Endometrial microvascular endothelial cells (primary cell): ENCODE data around the gene CAMTA1. TPM values are rescaled to one million over a fixed set of nuclear protein-coding genes. Genes with fewer than 3 reads are reported as not detected.

Experiments
- in situ Hi-C: cut with HindIII; loops from 2 replicates; pipeline ENCODE4 v1.10.0; 2017; ENCODE audit warnings: low sequenced_read_pairs, low pct_unique_long_range_greater_than_20kb; ENCODE audit errors: inconsistent ontology term
- total RNA-seq: library from RNA; depleted of rRNA; stranded (reverse); fragments of >200 nt; gene quantifications from one replicate; pipeline ENCODE4 v1.2.3, GENCODE V29; 2015; ENCODE audit errors: inconsistent ontology term

Gene CAMTA1
- total RNA-seq, 1 donor from 2014 or later = 89.0 TPM

DNA sequence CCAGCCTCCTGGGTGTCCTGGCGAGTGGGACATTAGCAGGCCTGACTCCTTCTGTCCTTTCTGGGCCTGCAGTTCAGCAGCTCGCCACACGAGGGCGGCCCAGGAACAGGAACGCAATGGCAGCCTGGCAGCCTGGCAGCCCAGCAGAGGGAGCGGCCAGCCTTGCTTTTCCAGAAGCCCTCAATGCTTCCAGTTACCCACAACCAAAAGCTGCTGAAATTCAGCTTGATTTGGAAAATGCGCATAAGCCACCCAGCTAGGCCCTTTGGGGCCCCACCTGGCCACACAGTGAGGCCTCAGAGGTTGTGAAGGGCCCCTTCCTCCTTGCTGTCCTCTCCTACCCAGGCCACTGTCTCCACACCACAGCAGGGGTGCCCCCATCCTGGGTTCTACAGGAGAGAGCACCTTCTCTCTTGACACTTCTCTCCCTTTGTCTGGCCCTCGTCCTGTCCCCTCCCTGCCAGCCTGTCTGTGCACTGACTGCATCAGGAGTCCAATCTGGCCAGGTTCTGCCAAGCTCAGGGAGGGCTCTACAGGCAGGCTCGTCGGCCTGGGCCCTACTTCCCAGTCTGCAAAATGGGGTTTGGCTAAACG lies 882.5 kb downstream of the CAMTA1 start:
- in situ Hi-C loops = no loop called here

DNA sequence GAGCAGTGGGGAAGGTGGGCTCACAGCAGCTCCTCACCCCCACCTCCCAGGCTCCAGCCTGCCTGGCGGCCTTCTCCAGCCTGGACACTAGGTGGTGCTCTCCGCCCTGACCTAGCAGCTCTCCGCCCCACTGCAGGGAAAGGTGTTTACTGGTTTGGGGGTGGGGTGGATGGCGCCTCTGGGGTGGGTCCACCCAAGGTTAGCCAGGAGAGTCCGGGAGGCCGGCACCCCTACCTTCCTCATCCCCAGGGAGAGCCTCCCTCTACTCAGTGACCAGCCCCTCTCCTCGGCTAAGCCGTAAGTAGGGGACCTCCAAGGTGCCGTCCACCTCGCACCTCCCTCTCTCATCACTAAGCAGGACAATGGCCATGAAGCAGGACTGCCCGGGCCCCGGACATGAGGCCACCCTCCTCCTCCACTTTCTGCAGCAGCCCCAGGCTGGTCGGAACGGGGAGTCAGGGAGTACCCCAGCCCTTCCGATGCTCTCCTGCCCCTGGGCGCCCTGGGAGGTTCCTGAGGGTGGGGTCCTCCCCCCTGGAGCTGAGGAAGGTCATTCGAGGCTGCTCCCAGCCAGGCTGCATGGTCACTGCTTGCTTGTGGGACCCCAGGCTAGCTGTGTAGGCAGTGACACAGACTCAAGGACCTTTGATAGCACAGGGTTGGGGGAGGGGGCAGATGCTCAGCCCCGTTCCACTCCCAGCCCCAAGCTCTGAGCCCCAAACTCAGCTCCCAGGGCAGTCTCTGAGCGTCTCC lies 884.5 kb downstream of the CAMTA1 start:
- in situ Hi-C loops = no loop called here

DNA sequence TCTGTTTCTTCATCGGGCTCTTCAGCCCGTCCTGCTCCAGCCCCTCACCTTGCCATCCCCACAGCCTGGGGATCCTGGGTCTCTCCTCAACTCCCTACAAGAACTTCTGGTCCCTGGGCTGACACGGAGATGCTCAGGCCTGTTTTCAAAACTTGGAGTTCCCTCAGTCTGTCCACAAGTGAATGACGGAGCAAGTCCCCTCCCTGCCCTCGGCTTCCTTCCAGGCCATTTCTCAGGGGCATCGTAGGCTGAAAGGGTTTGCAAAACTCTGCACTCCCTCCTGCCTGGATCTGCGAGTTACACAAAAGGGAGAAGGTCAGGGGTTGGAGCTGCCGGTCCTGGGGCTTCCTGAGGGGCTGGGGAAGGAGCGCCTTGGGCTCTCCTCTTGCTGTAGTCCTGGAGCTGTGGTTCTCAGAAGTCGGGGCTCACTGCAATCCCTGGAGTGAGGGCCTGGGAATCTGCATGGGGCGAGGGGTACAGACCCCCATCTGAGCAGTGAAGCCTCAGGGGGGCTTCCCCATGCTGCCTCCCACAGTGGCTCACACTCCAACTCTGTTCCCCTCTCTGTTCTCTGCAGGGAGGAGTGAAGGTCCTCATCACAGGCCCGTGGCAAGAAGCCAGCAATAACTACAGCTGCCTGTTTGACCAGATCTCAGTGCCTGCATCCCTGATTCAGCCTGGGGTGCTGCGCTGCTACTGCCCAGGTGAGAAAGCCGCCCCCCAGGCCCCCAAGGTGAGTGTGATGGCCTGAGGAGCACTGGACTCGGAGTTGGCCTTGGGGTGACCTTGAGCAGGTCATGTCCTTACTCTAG lies 885.3 kb downstream of the CAMTA1 start:
- in situ Hi-C loops = no loop called here

DNA sequence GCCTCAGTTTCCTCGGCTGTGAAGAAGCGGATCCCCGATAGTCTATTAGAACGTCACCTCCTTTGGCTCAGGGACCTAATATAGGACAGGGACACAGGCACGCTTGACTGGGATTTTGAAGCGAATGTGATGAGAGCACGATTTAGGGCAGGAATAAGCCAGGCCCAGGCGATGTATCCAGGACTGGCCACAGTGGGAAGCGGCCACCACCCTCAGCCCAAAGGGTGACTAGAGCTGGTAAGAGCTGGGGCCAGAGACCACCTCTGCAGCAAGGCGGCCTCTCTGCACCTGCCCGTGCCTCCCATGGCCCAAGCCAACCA lies 885.9 kb downstream of the CAMTA1 start:
- in situ Hi-C loops = no loop called here

DNA sequence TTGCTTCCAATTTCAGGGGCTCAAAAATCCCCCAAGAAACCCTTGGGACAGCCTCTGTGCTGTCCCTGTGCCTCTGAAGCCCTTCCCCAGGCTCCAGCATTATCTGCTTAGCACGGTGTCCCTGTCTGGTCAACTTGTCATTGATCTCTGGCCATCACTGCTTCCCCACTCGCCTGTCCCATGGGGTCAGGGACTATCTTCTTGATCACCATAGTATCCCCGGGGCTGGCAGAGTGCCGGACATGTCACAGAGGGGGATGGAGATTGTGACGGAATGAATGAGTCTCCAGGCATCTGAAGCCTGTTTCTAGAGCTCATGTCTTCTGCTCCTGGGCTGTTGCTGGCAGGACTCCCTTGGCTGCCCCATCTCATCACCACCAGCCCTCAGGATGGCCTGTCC lies 886.4 kb downstream of the CAMTA1 start:
- in situ Hi-C loops = no loop called here

DNA sequence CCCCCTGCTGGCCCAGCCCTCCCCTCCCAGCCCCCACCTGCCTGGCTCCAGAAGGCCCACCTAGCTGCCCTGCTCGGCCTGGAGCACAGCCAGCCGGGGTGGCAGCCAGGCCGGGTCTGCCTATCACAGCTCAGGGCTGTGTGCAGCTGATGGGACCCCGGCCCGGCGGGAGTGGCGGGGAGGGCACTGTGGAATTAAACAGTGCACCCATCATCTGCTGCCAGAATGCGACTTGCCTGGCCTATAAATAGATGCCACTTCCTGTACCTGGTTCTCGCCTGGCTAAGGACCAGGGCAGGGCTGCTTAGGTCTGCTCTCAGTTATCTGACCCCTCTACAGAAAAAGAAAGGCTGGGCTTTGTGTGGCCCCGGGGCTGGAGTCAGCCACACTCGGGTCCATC lies 887.6 kb downstream of the CAMTA1 start:
- in situ Hi-C loops = no loop called here

DNA sequence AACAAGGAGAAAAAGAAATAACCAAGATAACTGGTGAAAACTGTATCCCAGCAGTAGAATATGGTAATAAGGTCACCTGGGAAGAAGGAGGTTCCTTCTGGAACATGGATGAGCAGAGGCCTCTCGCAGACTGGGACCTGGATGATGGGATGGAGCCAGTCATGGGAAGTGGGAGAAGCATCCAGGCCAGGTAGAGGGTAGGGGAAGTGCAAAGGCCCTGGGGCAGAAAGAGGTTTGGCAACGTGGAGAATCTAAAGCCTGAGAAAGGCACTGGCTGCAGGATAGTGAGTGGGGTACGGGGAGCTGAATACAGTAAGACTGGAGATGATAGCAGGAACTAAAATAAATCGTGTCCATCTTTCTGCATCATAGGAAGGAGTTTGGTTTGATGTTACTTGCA lies 889.7 kb downstream of the CAMTA1 start:
- in situ Hi-C loops = no loop called here

DNA sequence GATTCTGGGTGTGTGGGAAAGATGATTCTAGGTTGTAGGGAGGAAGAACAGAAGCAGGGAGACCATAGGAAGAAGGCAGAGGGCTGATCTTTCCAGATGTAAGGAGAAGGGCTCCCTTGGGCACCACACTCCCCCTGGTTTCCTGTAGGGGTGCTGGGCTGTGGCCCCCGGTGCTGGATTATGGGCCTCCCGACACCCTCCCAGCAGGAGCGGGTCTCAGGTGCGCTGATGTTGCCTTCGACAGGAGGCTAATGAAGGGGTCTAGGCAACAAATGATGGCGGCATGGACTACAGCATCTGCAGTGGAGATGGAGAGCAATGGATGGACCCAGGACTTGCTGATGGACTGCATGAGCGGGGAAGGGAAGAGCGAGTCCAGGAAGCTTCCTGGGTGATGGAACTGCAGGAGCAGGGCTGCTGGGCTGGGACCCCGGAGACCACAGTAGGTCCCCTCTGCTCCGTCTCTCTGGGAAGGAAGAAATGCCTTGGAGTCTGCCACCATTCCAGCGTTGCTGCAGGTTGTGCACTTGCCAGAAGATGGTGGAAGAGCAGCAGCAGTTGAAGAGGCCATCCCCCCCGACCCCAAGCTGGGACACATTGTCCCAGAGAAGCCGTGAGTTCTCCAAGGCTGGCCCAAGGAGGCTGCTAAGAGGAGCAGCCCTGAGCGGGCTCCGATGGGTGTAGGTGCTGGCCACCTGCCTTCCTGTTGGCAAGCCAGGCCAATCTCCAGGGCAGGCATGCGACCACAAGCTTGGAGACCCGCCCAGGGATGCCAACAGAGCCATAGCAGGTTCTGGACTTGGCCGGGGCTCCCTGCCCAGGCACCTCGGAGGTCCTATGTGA lies 890.4 kb downstream of the CAMTA1 start:
- in situ Hi-C loops = no loop called here

DNA sequence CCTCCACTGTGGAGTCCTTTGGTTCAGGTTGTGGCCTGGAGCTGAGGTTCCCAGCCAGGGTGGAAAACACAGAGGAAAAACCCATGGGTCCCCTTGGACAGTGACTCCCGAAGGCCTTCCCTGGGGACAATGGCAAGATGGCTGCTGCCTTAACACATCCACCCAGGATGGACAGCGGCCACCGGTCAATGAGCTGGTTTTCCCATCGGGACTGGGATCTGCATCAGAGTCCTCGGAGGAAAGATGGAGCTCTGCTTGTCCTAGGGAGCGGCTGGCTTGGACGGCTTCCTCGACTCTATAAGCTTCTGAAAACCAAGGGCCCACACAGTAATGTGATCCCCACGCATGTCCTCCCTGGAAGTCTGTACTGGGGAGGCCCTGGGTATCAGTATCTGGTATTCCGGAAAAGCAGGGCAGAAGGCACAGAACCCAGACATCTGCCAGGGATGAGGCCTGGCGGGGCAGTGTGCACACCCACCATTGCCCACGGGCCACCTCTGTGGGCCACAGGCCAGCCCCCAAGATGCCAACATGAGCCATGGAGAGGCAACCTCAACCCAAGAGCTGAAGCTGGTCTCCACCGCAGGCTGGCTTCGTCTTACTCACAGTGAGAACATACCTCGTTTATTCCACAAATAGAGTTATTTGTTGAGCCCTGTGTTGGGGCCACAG lies 891.2 kb downstream of the CAMTA1 start:
- in situ Hi-C loops = no loop called here

DNA sequence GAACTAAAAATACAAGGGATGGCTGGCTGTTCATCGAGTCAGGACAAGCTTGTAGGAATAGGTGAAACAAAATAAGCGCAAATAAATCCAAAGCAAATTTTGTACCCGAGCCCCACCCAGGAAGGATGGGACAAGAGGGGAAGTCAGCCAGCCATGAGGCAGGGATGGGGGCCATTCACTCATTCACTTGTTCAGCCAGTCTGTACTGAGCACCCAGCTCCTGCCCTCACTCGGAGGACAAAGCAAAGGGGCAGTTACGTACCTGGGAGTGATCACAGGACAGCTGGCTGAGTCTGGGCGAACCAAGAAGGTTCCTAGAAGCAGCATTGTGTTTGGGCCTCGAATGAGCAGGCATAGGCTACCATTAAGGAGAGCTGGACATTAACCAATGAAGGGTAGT lies 891.9 kb downstream of the CAMTA1 start:
- in situ Hi-C loops = no loop called here

DNA sequence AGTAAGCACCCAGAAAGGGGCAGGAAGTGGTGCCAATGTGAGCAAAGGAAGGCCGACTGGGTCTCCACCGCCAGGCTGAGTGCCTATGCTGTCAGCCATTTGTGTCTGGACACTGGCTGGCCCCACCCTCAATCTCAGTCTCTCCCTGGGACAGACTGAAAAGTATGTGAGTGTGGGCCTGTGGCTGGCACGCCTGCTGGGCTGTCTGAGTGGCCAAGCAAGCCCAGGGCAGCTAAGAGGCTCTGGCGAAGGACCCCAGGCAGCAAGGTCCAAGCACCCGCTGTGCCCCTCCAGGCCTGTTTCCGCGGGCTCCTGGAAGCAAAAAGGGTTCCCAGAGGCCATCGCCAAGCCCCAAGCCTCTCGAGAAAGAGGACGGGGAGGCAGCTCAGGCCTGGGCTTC lies 892.6 kb downstream of the CAMTA1 start:
- in situ Hi-C loops = no loop called here

DNA sequence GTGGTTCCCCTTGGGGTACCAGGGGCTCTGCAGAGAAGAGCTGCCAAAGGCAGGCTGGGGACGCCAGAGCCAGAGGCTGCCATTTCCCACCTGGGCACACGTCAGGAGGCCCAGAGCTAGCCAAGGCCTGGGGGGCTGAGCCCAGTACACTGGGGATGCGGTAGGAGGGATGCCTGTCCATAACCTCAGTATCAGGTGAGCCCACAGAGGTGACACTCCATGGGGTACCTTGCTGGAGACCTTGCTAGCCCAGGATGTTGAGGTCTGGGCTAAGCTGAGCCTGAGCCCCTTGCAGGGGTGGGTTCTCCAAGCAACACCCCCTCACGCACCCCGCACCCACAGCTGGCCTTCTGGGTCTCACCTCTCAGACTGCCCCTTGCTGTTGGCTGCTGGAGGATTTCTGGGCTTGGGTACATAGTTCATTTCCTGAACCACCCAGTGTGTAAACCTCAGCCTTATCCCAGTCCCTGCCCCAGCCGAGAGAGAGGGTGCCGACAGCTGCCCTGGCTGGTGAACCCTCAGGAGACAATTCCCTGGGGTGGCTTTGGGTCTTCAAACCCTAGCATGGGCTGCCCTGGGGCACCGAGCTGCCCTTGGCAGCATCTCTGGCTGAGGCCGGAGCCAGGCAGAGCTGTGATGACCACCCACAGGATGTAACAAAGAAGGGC lies 893.4 kb downstream of the CAMTA1 start:
- in situ Hi-C loops = no loop called here

DNA sequence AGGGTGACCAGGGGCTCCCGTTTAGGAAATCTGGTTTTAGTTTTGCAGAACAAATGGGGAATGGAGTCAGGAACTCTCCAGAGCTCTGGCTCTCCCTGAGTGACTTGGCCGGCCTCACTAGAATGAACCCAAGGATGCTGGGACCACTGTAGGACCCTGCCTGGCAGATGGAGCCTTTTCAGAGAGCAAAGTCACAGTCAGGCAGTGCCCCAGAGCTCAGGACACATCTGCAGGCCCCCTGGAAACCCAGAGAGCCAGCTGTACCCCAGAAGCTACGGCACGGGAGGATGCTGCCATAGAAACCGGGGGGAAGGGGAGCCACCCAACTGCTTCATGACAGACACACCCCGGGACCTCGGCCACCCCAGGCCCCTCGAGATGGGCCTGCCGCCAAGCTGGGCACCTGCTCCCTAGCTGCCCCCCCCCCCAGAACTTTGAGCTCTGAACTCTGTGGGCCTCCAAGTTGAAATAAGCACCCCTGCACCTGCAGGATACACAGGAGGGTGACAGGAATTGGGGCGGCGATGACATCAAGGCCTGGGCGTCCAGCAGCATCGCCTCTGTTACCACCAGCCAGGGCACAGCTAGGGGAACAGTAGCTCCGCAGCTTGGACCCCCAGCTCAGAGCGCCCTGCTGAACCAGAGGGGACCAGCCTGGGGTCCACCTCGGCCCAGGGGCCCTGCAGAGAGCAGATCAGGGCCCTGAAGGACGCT lies 894.1 kb downstream of the CAMTA1 start:
- in situ Hi-C loops = no loop called here

DNA sequence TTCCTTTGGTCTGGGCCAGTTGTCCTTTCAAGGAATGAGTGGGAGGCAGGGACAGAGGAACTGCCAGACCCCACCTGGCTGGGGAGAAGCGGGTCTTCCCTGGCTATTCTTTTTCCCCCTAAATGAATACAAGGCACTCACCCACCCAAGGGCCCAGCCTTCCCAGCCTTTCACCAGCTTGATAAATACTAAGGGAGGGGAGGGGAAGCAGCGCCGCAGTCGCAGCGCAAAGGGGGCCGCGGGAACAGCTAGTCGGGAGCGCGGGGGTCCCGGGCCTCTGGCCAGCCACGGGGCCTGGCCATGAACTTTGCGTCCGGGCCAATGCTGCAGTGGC lies 894.6 kb downstream of the CAMTA1 start:
- in situ Hi-C loops = no loop called here

DNA sequence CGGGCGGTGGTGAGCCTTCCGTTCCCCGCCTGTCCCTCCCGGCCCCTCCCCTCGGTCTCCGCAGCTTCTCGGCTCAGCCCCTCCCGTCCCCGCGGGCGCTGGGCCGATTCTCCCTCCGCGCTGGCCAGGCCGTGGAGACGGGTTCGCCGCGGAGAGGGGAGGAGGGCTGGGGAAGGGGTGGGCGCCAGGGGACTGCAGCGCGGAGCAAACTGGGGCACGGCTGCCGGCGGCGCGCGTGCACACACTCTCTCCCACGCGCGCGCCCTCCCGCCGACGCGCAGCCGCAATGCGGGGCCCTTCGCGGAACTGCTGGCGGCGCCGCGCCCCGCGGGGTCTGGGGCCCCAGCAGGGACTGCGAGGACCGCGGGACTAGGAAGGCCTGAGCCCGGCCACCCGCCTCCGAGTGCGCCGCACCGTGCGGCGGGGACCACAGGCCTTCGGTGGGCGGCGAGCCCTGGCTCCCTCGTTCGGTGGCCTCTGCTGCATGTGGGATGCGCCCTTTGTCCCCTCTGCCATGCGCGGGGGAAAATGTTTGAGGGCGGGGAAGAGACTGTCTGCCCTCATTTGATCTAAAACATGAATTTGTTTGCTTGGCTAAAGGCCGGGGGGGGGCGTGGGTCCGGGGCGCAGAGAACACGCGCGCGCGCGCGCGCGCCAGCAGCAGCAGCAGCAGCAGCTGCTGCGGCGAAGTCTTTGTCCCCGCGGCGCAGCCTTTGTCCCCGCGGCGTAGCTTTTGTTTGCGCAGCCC lies 895.1 kb downstream of the CAMTA1 start:
- in situ Hi-C loops = no loop called here

DNA sequence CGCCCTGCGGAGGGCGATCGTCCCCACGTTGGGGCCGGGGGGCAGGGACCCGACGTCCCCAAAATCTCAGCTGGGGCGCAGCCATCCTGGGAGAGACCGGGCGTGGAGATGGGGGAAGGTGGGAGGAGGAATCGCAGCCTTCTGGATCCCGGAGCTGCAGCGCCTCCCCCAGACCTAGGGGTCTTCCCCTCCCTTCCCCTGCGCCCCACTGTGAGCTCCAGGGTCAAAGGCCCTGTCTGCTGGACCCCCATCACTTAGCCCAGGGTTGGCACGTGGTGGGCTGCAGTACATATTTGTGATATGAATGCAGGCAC lies 895.7 kb downstream of the CAMTA1 start:
- in situ Hi-C loops = no loop called here

DNA sequence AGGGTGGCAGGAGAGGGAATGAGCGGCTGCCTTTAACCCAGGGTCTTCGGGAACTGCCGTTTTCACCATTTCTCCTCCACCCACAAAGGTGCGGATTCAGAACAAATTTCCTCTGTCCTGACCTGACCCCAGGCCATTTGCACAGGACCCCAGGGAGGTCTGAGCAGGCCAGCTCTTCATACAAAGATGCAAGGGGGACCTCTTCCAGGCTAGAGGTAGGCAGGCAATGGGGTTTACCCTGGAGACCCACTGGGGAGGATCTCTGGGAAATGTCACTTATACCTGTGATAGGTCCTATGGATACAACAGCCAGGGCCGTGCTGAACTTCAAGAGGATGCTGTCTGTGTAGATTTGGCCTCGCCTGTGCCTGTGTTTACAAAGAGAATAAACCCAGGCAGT lies 896.1 kb downstream of the CAMTA1 start:
- in situ Hi-C loops = no loop called here
